Prostate gland (tissue), 2 donors: ENCODE measurements around the gene CEP68.

Source experiments
- POLR2A ChIP-seq: fragments of 450-650 bp; IDR thresholded peaks from one replicate; pipeline ENCODE4 v1.6.1; 2016; ENCODE audit warnings: antibody characterized with exemption, mild to moderate bottlenecking
- POLR2AphosphoS5 ChIP-seq: sonication (generic); formaldehyde crosslinking; IDR thresholded peaks from one replicate; pipeline ENCODE4 v1.6.1; 2017; ENCODE audit warnings: antibody characterized with exemption
- TF ChIP-seq, protein P1 (sequence below), 4 experiments: fragments of 200-600 bp in 2 of 4; fragments of 450-650 bp in 2 of 4; sonication (generic) in 2 of 4; IDR thresholded peaks; 1 replicate in 3 of 4; 2 replicates in 1 of 4; pipeline ENCODE4 v1.5.1; 2016 to 2019; ENCODE audit warnings: antibody characterized with exemption in 4 of 4, mild to moderate bottlenecking in 2 of 4, moderate library complexity in 2 of 4

DNA sequence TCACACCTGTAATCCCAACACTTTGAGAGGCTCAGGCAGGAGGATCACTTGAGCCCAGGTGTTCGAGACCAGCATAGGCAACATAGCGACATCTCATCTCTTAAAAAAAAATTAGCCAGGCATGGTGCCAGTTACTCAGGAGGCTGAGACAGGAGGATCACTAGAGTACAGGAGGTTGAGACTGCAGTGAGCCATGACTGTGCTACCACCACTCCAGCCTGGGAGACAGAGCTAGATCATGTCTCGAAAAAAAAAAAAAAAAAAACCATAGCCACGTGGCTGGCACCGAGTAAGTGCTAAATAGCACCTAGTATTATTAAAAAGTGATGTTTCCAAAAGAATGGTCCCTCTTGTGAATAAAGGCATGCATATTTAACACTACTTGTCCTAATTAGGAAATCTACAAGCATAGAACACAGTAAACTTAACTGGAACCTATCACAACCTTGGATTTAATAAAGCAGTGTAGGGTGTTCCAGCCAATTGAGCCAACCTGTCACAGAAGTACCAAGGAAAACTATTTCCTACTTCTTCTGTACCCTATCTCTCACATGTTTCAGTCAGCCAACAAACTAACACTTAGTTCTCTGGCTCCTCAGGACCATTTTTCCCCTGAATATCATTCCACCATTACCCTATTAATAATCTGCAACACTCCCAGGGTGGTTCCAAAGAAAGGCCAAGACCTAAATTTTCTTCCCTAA, 64.9 kb downstream of the CEP68 start:
- TF ChIP-seq POLR2A (no peak), POLR2AphosphoS5 (no peak)
- TF ChIP-seq, protein P1, sequence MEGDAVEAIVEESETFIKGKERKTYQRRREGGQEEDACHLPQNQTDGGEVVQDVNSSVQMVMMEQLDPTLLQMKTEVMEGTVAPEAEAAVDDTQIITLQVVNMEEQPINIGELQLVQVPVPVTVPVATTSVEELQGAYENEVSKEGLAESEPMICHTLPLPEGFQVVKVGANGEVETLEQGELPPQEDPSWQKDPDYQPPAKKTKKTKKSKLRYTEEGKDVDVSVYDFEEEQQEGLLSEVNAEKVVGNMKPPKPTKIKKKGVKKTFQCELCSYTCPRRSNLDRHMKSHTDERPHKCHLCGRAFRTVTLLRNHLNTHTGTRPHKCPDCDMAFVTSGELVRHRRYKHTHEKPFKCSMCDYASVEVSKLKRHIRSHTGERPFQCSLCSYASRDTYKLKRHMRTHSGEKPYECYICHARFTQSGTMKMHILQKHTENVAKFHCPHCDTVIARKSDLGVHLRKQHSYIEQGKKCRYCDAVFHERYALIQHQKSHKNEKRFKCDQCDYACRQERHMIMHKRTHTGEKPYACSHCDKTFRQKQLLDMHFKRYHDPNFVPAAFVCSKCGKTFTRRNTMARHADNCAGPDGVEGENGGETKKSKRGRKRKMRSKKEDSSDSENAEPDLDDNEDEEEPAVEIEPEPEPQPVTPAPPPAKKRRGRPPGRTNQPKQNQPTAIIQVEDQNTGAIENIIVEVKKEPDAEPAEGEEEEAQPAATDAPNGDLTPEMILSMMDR (IDR thresholded peaks at IDR 0.05): no peak
